SK-N-SH treated with all-trans-retinoic acid at 6 μM for 48 hours (cell line): ENCODE results near the gene TMEM178B.

ENCODE experiments used
- ARNTL ChIP-seq: fragments of 450-650 bp; formaldehyde crosslinking; IDR thresholded peaks from 2 replicates; pipeline ENCODE4 v1.5.0; 2020; ENCODE audit warnings: low read depth, mild to moderate bottlenecking, moderate library complexity, borderline replicate concordance
- CREB5 ChIP-seq: fragments of 250-450 bp; sonication (Bioruptor Pico); IDR thresholded peaks from 2 replicates; pipeline ENCODE4 v1.5.1; 2020; ENCODE audit warnings: low read depth, mild to moderate bottlenecking, moderate library complexity
- CSRNP3 ChIP-seq: fragments of 250-450 bp; sonication (Bioruptor Pico); IDR thresholded peaks from 2 replicates; pipeline ENCODE4 v1.5.1; 2021; ENCODE audit warnings: mild to moderate bottlenecking, moderate library complexity
- ESRRG ChIP-seq: fragments of 250-450 bp; sonication (Bioruptor Pico); IDR thresholded peaks from 2 replicates; pipeline ENCODE4 v1.6.1; 2021; ENCODE audit warnings: mild to moderate bottlenecking
- GLIS3 ChIP-seq: fragments of 250-450 bp; sonication (Bioruptor Pico); IDR thresholded peaks from 2 replicates; pipeline ENCODE4 v1.5.0; 2020; ENCODE audit warnings: mild to moderate bottlenecking, moderate library complexity
- PATZ1 ChIP-seq: fragments of 250-450 bp; sonication (Bioruptor Pico); IDR thresholded peaks from 2 replicates; pipeline ENCODE4 v1.8.0; 2020; ENCODE audit warnings: mild to moderate bottlenecking, moderate library complexity, borderline replicate concordance
- RARB ChIP-seq: fragments of 250-450 bp; sonication (Bioruptor Pico); IDR thresholded peaks from 2 replicates; pipeline ENCODE4 v1.8.0; 2021; ENCODE audit warnings: mild to moderate bottlenecking, moderate library complexity
- TCF4 ChIP-seq: fragments of 250-450 bp; sonication (Bioruptor Pico); IDR thresholded peaks from 2 replicates; pipeline ENCODE4 v1.8.0; 2021; ENCODE audit warnings: mild to moderate bottlenecking, moderate library complexity, borderline replicate concordance
- TOX ChIP-seq: fragments of 250-450 bp; sonication (Bioruptor Pico); IDR thresholded peaks from 2 replicates; pipeline ENCODE4 v1.8.0; 2021; ENCODE audit warnings: mild to moderate bottlenecking, moderate library complexity, borderline replicate concordance
- ZC3H10 ChIP-seq: fragments of 250-450 bp; sonication (Bioruptor Pico); IDR thresholded peaks from 2 replicates; pipeline ENCODE4 v1.5.1; 2021; ENCODE audit warnings: mild to moderate bottlenecking, moderate library complexity
- ZFP3 ChIP-seq: fragments of 250-450 bp; sonication (Bioruptor Pico); IDR thresholded peaks from 2 replicates; pipeline ENCODE4 v1.5.0; 2020; ENCODE audit warnings: mild to moderate bottlenecking, moderate library complexity
- ZFP30 ChIP-seq: fragments of 450-650 bp; formaldehyde crosslinking; IDR thresholded peaks from 2 replicates; pipeline ENCODE4 v1.5.0; 2022; ENCODE audit warnings: mild to moderate bottlenecking, moderate library complexity
- ZNF565 ChIP-seq: fragments of 450-650 bp; formaldehyde crosslinking; conservative IDR thresholded peaks from 2 replicates; pipeline ENCODE4 v1.5.0; 2020; ENCODE audit warnings: low read depth, mild to moderate bottlenecking, moderate library complexity

DNA sequence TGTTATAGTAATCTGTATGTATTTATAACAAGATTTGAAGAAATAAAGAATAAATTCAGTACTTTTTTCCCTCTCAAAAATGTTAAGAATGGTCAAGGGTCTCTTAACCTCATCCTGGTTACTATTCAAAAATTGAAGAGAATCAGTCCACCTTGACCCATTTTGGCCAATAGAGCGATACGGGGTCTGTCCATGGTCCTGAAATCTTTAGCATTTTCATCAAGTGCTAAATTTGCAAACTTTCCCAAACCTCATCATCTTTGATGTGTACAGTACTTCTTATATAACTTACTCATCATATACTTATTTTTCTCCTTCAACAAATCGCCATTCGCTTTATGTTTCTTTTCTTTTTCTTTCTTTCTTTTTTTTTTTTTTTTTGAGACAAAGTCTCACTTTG is 23.6 kb downstream of the TMEM178B start:
- TF ChIP-seq GLIS3 (CRISPR knock-in tag), result no peak
- TF ChIP-seq ZFP3 (CRISPR knock-in tag), result no peak
- no peak for TF ChIP-seq PATZ1 (CRISPR knock-in tag)
- TF ChIP-seq TCF4 (CRISPR knock-in tag), result no peak
- TF ChIP-seq TOX (CRISPR knock-in tag), result no peak
- no peak for TF ChIP-seq CREB5 (CRISPR knock-in tag)
- TF ChIP-seq ZFP30 (CRISPR knock-in tag), result no peak
- TF ChIP-seq ARNTL, result no peak
- TF ChIP-seq ESRRG (CRISPR knock-in tag), result no peak
- no peak for TF ChIP-seq ZC3H10 (CRISPR knock-in tag)
- TF ChIP-seq ZNF565 (CRISPR knock-in tag), result no peak
- no peak for TF ChIP-seq CSRNP3 (CRISPR knock-in tag)
- no peak for TF ChIP-seq RARB (CRISPR knock-in tag)
